Smooth muscle cell (in vitro differentiated cells): ENCODE data around the gene DDIT4L. TPM values are rescaled to one million over a fixed set of nuclear protein-coding genes. Genes with fewer than 3 reads are reported as not detected.

Experiments used
- DNase-seq: peaks from one replicate; lab custom pipeline; 2025; ENCODE audit not compliant: unreplicated experiment; lab: John Stamatoyannopoulos, UW
- H2AFZ ChIP-seq: fragments of 200-600 bp; sonication (generic); 2 replicates; pipeline ENCODE4 v1.6.0; 2016; ENCODE audit warnings: antibody characterized with exemption, low read depth, mild to moderate bottlenecking
- H3F3A ChIP-seq: fragments of 200-600 bp; sonication (generic); 2 replicates; pipeline ENCODE4 v1.6.0; 2017; ENCODE audit warnings: antibody characterized with exemption, low read depth
- H3K27ac ChIP-seq: fragments of 200-600 bp; sonication (generic); 2 replicates; pipeline ENCODE4 v1.5.1; 2016; ENCODE audit warnings: low read depth, mild to moderate bottlenecking
- H3K27me3 ChIP-seq: fragments of 200-600 bp; sonication (generic); 2 replicates; pipeline ENCODE4 v1.6.1; 2016; ENCODE audit warnings: low read depth, mild to moderate bottlenecking
- H3K36me3 ChIP-seq: fragments of 200-600 bp; sonication (generic); 2 replicates; pipeline ENCODE4 v1.5.1; 2016; ENCODE audit warnings: low read depth
- H3K4me1 ChIP-seq: fragments of 200-600 bp; sonication (generic); 2 replicates; pipeline ENCODE4 v1.5.1; 2016; ENCODE audit warnings: low read depth
- H3K4me2 ChIP-seq: fragments of 200-600 bp; sonication (generic); 2 replicates; pipeline ENCODE4 v1.6.0; 2016; ENCODE audit warnings: mild to moderate bottlenecking
- H3K4me3 ChIP-seq: fragments of 200-600 bp; sonication (generic); 2 replicates; pipeline ENCODE4 v1.5.1; 2016; ENCODE audit warnings: mild to moderate bottlenecking
- H3K79me2 ChIP-seq: fragments of 200-600 bp; sonication (generic); 2 replicates; pipeline ENCODE4 v1.6.0; 2016; ENCODE audit warnings: low read depth, mild to moderate bottlenecking
- H3K9ac ChIP-seq: fragments of 200-600 bp; sonication (generic); 2 replicates; pipeline ENCODE4 v1.6.0; 2016; ENCODE audit warnings: low read depth
- H3K9me3 ChIP-seq: fragments of 200-600 bp; sonication (generic); replicated peaks from 2 replicates; pipeline ENCODE4 v1.5.1; 2016; ENCODE audit warnings: low read depth
- H4K20me1 ChIP-seq: fragments of 200-600 bp; sonication (generic); 2 replicates; pipeline ENCODE4 v1.6.0; 2016; ENCODE audit warnings: low read depth
- CTCF ChIP-seq: fragments of 200-600 bp; sonication (generic); IDR thresholded peaks from 2 replicates; pipeline ENCODE4 v1.5.1; 2017; ENCODE audit warnings: borderline replicate concordance, mild to moderate bottlenecking, antibody characterized with exemption; ENCODE audit not compliant: insufficient read depth, poor library complexity, severe bottlenecking
- WGBS: methylation state at CpG from one replicate; pipeline ENCODE4 v1.1.7; 2016; ENCODE audit warnings: low lambda C conversion rate; 5-methylcytosine and 5-hydroxymethylcytosine counted together
- polyA plus RNA-seq: library from polyadenylated mRNA; unstranded; fragments of >200 nt; fragmentation: Nextera tagmentation; extraction: Ambion mirVana; gene quantifications from 2 replicates; pipeline ENCODE4 v1.2.1, GENCODE V29; 2016
- total RNA-seq: library from RNA; depleted of rRNA; stranded (reverse); fragments of >200 nt; gene quantifications from 2 replicates; pipeline ENCODE4 v1.2.3, GENCODE V29; 2014

The DDIT4L gene
- total and polyA plus RNA-seq, 2 experiments from 2014 or later, result 0.31 TPM; not detected in 1

GRCh38 chr4:100165809-100166208 is 24.5 kb downstream of the DDIT4L start:
- 68% methylated on average over 1 of the region's 1 CpG for WGBS
- H3F3A ChIP-seq, result no peaks in the 10 kb centered on the region
- no peaks in the 10 kb centered on the region for H4K20me1 ChIP-seq
- peaks cover 7% of the 10 kb centered on the region for H3K4me1 ChIP-seq
- no peaks in the 10 kb centered on the region for H3K27me3 ChIP-seq
- no peak overlapping the region for H3K27ac ChIP-seq
- H3K9ac ChIP-seq, result no peak overlapping the region
- H3K4me3 ChIP-seq, result no peak overlapping the region
- no peak for TF ChIP-seq CTCF
- no peak overlapping the region for H3K4me2 ChIP-seq
- no peaks in the 10 kb centered on the region for H3K79me2 ChIP-seq
- no peak for DNase-seq
- no peak overlapping the region for H2AFZ ChIP-seq
- no peaks in the 10 kb centered on the region for H3K9me3 ChIP-seq
- no peaks in the 10 kb centered on the region for H3K36me3 ChIP-seq

- Histone ChIP-seq H2AFZ (no peak overlapping the region), H3F3A (no peaks in the 10 kb centered on the region), H4K20me1 (no peaks in the 10 kb centered on the region), H3K79me2 (no peaks in the 10 kb centered on the region), H3K9ac (no peak overlapping the region), H3K27me3 (no peaks in the 10 kb centered on the region), H3K4me1 (peaks cover 7% of the 10 kb centered on the region), H3K36me3 (no peaks in the 10 kb centered on the region), H3K4me3 (no peak overlapping the region), H3K9me3 (no peaks in the 10 kb centered on the region), H3K4me2 (no peak overlapping the region), H3K27ac (no peak overlapping the region)
- no peak for TF ChIP-seq CTCF
- DNase-seq, result no peak
- WGBS, result 72% methylated on average over 6 of the region's 6 CpGs
Observed at GRCh38 chr4:100164808-100165760, 25.2 kb downstream of the DDIT4L start.

GRCh38 chr4:100162027-100162685 is 28.1 kb downstream of the DDIT4L start:
- DNase-seq, result no peak
- Histone ChIP-seq H4K20me1 (no peaks in the 10 kb centered on the region), H3F3A (no peaks in the 10 kb centered on the region), H3K27ac (no peak overlapping the region), H3K9ac (no peak overlapping the region), H3K4me3 (no peak overlapping the region), H3K79me2 (no peaks in the 10 kb centered on the region), H3K27me3 (no peaks in the 10 kb centered on the region), H2AFZ (no peak overlapping the region), H3K36me3 (no peaks in the 10 kb centered on the region), H3K4me1 (no peaks in the 10 kb centered on the region), H3K4me2 (no peak overlapping the region), H3K9me3 (no peaks in the 10 kb centered on the region)
- 78% methylated on average over 3 of the region's 3 CpGs for WGBS
- no peak for TF ChIP-seq CTCF
